ENCODE measurements around the gene PEMT.

PEMT gene

DNA sequence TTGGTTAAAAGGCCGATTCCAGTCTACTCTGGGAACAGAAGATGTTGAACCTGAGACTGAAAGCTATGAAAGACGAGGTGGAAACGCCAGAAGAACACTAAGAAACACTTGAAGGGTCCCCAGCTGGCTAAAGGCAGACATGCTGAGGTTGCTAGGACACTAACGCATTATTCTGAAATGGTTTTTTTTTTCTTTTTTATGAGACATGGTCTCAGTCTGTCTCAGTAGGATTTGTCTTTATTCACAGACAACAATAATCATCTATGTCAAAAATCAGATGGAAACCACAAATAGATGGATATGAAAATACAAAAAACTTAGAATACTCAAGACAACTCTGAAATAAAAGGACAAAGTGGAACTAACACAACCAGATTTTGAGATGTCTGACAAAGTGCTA lies 60.4 kb downstream of the PEMT start:
- TF ChIP-seq, protein P1, sequence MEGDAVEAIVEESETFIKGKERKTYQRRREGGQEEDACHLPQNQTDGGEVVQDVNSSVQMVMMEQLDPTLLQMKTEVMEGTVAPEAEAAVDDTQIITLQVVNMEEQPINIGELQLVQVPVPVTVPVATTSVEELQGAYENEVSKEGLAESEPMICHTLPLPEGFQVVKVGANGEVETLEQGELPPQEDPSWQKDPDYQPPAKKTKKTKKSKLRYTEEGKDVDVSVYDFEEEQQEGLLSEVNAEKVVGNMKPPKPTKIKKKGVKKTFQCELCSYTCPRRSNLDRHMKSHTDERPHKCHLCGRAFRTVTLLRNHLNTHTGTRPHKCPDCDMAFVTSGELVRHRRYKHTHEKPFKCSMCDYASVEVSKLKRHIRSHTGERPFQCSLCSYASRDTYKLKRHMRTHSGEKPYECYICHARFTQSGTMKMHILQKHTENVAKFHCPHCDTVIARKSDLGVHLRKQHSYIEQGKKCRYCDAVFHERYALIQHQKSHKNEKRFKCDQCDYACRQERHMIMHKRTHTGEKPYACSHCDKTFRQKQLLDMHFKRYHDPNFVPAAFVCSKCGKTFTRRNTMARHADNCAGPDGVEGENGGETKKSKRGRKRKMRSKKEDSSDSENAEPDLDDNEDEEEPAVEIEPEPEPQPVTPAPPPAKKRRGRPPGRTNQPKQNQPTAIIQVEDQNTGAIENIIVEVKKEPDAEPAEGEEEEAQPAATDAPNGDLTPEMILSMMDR (IDR thresholded peaks at IDR 0.05; ENCODE audit: extremely low read depth, insufficient read depth, missing control alignments): no peak
- DNase-seq (ENCODE audit: low spot score): no peak
- in situ Hi-C loops (cut with MboI; ENCODE audit: low pct_unique_long_range_greater_than_20kb, low sequenced_read_pairs, unreplicated experiment): no loop called here

DNA sequence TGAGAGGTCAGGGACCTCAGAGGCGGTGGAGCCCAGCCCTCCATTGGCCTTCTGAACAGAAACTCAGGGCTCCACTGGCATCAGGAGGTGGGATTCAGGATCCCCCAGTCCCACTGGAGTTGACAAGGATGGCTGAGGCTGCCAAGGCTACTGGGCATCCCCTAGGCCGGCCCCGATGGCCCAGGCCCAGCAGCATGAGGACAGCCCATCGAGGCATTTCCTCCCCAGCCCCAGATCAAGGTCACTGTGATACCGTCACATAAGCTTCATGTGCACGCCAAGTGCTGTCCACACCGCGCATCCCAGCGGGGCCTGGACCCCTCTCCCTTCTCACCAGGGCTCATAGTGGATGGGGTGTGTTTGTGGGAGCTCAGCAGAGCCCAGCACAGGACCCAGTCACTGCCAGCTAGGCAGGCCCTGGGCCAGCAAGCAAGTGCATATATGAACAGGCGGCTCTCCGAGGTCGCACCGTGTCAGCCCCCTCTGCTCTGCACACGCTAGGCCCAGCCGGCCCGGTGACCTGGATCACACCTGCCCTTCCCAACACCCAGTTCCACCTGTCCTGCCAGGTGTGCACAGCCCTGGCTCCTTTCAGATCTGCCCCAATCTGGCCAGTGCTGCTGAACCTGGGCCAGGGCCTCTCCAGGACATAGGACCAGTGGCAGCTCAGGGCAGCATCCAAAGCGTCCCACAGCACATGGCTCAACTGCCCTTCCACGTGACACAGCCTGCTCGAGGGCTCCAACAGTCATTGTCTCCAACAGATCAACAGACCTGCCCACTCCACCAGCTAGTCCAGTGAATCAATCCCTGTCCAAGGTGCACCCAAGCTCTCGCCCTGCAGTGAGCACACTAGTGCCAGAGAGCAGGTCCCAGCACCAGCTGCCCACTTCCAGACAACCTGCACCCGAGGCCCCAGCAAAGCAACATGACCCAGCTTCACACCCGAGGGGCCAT lies 62.5 kb downstream of the PEMT start:
- TF ChIP-seq, protein P1 (IDR thresholded peaks at IDR 0.05; ENCODE audit: extremely low read depth, insufficient read depth, missing control alignments): no peak
- in situ Hi-C loops (cut with MboI; ENCODE audit: low pct_unique_long_range_greater_than_20kb, low sequenced_read_pairs, unreplicated experiment): no loop called here
- no peak for DNase-seq (ENCODE audit: low spot score)

DNA sequence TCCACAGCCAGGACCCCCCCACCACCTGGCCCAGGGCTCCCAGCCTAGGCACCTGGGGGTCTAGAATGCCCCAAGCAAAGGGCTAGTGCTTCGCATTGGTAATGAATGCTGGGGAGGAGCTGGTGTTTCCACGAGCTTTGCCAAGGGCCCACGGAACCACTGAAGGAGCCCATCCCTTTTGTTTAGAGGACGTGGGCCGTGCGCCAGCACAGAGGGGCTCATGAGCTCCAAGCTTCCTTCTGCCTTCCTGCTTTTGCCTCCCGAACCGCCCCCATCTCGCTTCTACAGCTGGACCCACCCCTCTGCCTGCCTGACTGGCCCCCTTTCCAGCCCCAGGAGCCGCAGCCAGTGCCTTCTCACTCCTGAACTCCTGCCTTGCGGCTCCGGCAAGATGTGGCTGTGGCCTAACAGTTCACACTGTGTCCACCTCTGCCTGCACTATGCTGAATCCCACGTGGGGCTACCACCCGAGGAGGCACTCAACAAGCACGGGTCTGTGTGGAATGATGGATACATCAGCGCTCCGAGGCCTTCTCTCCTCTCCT lies 63.5 kb downstream of the PEMT start:
- TF ChIP-seq, protein P1 (IDR thresholded peaks at IDR 0.05; ENCODE audit: extremely low read depth, insufficient read depth, missing control alignments): no peak
- in situ Hi-C loops (cut with MboI; ENCODE audit: low pct_unique_long_range_greater_than_20kb, low sequenced_read_pairs, unreplicated experiment): no loop called here

DNA sequence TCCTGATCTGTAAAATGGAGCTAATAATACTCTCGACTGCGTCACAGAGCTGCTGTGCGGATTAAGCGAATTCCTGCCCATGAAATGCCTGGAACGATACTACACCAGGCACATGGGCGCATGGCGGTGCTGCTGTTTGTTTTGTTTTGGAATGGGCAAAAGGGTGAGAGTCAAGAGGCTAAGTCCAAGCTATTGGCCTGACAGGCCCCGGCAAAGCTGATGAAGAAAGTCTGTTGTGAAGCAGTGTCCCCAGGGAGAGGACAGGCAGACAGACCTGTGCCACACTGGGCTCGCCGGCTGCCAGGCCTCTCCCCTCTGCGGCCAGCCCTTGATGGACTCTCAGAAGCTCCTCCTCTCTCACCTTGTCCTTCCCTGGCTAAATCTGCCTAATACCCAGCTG lies 64.0 kb downstream of the PEMT start:
- TF ChIP-seq, protein P1 (IDR thresholded peaks at IDR 0.05; ENCODE audit: extremely low read depth, insufficient read depth, missing control alignments): no peak
- no peak for DNase-seq (ENCODE audit: low spot score)
- in situ Hi-C loops (cut with MboI; ENCODE audit: low pct_unique_long_range_greater_than_20kb, low sequenced_read_pairs, unreplicated experiment): no loop called here

More for the DNA sequence above, 63.5 kb downstream of the PEMT start:
- DNase-seq (ENCODE audit: low spot score): no peak

DNA sequence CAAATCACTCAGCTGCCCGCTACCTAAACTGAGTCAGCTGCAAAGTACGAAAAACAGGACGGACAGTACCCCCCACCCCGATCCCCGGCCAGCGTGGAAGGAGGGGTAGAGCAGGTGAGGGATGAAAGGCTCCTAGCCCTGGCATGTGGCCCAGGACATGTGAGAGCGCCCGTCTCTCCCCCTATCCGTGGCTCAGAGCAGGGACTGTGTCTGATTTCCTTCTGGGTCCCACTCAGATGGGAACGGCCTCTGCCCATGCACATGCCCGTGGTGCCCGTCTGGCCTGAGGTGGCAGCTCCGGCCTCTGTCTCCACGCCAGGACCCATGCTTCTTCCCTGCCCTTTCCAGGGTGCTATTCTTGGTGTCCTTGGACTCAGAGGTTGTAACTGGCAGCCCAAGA lies 65.1 kb downstream of the PEMT start:
- in situ Hi-C loops (cut with MboI; ENCODE audit: low pct_unique_long_range_greater_than_20kb, low sequenced_read_pairs, unreplicated experiment): no loop called here

DNA sequence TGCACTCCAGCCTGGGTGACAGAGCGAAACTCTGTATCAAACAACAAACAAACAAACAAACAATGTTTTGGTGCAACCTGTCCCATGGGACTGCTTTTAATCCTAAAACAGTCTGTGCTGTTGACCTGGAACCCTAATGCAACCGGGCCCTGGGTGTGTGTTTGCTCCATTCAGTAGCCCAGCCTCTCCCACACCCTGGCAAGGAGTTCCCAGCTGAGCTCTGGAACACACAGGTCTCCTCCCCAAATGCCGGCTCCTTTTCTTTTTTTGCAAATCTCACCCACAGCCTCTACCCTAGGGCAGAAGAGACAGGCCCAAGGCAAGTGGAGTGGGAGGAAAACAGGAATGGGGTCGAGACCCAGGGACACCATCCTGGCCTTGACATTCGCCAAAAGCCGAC lies 65.6 kb downstream of the PEMT start:
- DNase-seq (ENCODE audit: low spot score): no peak
- TF ChIP-seq, protein P1 (IDR thresholded peaks at IDR 0.05; ENCODE audit: extremely low read depth, insufficient read depth, missing control alignments): no peak
- in situ Hi-C loops (cut with MboI; ENCODE audit: low pct_unique_long_range_greater_than_20kb, low sequenced_read_pairs, unreplicated experiment): no loop called here

More for the DNA sequence above, 65.1 kb downstream of the PEMT start:
- DNase-seq (ENCODE audit: low spot score): no peak
- TF ChIP-seq, protein P1 (IDR thresholded peaks at IDR 0.05; ENCODE audit: extremely low read depth, insufficient read depth, missing control alignments): no peak
